Uterus (tissue), 4 donors: ENCODE data around the gene OOSP2. TPM values are rescaled to one million over a fixed set of nuclear protein-coding genes. Genes with fewer than 3 reads are reported as not detected.

ENCODE experiments used
- DNase-seq, 2 donors: peaks; one replicate each; pipeline ENCODE4 v3.0.0-alpha.2; 2019 to 2020
- H3K27ac ChIP-seq, 2 donors: fragments of 200-600 bp; sonication (generic); 1 replicate in 1 of 2; 2 replicates in 1 of 2; pipeline ENCODE4 v1.5.1; 2016 to 2018
- H3K27me3 ChIP-seq, 2 donors: fragments of 200-600 bp; sonication (generic); one replicate each; pipeline ENCODE4 v1.5.1; 2018 to 2019; ENCODE audit warnings: control low read depth in 1 of 2
- H3K36me3 ChIP-seq, 2 donors: fragments of 200-600 bp; sonication (generic); one replicate each; pipeline ENCODE4 v1.5.1; 2019; ENCODE audit warnings: control low read depth in 1 of 2
- H3K4me1 ChIP-seq, 2 donors: fragments of 200-600 bp; sonication (generic); one replicate each; pipeline ENCODE4 v1.5.1; 2018 to 2019; ENCODE audit warnings: control low read depth in 1 of 2
- H3K4me3 ChIP-seq, 2 donors: fragments of 200-600 bp; sonication (generic); 1 replicate in 1 of 2; 2 replicates in 1 of 2; pipeline ENCODE4 v1.5.1; 2018 to 2019; ENCODE audit warnings: mild to moderate bottlenecking in 1 of 2
- H3K9me3 ChIP-seq, 2 donors: fragments of 200-600 bp; sonication (generic); one replicate each; pipeline ENCODE4 v1.5.1; 2019; ENCODE audit warnings: control low read depth in 1 of 2
- CTCF ChIP-seq, 4 experiments: fragments of 200-600 bp in 2 of 4; fragments of 450-650 bp in 2 of 4; sonication (generic) in 2 of 4; IDR thresholded peaks; one replicate each; pipeline ENCODE4 v1.5.1; 2016 to 2019; ENCODE audit warnings: antibody characterized with exemption in 4 of 4, mild to moderate bottlenecking in 2 of 4, moderate library complexity in 1 of 4
- POLR2A ChIP-seq, 2 donors: fragments of 450-650 bp; IDR thresholded peaks; one replicate each; pipeline ENCODE4 v1.6.1; 2016; ENCODE audit warnings: antibody characterized with exemption in 2 of 2, mild to moderate bottlenecking in 1 of 2, moderate library complexity in 1 of 2
- intact Hi-C: fragments of 100-400 bp; cut with DNase I; formaldehyde crosslinking; loops from one replicate; pipeline ENCODE4 v1.15.1; 2023; ENCODE audit warnings: low total_unique reads
- total RNA-seq, 4 donors: library from RNA; depleted of rRNA in 3 of 4; stranded (reverse); fragments of >200 nt in 3 of 4; gene quantifications; one replicate each; pipeline versions ENCODE4 v1.1.0 to v1.2.4, GENCODE V29; 2014 to 2023
- donor health status: DM: yes; HTN: yes; CAD: no.

OOSP2 gene
- total RNA-seq, 4 donors from 2014 or later, result not detected

GRCh38 chr11:60056349-60056969 is 16.2 kb downstream of the OOSP2 start, which contains the start of gene MS4A3:
Gene MS4A3 (plus strand): TSS chr11:60056665. CDS start chr11:60061161, 4,496 bp downstream.
- Histone ChIP-seq H3K36me3 (no peaks in the 10 kb centered on the region), H3K27me3 (no peaks in the 10 kb centered on the region), H3K9me3 (no peaks in the 10 kb centered on the region), H3K4me3 (no peak within 1 kb of the TSS), H3K4me1 (no peaks in the 10 kb centered on the region), H3K27ac (no peak within 1 kb of the TSS)
- no peak for DNase-seq
- TF ChIP-seq CTCF (IDR thresholded peaks at IDR 0.05) (no peak), POLR2A (IDR thresholded peaks at IDR 0.05) (no peak)
- intact Hi-C loops, result no loop called here

- DNase-seq, result no peak
- H3K36me3 ChIP-seq, result no peaks in the 10 kb centered on the region
- intact Hi-C loops, result no loop called here
- H3K27ac ChIP-seq, result no peak overlapping the region
- TF ChIP-seq POLR2A (IDR thresholded peaks at IDR 0.05) (no peak), CTCF (IDR thresholded peaks at IDR 0.05) (no peak)
- no peaks in the 10 kb centered on the region for H3K4me1 ChIP-seq
- H3K4me3 ChIP-seq, result no peak overlapping the region
- no peaks in the 10 kb centered on the region for H3K9me3 ChIP-seq
- H3K27me3 ChIP-seq, result no peaks in the 10 kb centered on the region
Observed at GRCh38 chr11:60059052-60059451, 18.8 kb downstream of the OOSP2 start.

GRCh38 chr11:60059521-60060240 is 19.5 kb downstream of the OOSP2 start:
- Histone ChIP-seq H3K4me1 (no peaks in the 10 kb centered on the region), H3K4me3 (no peak overlapping the region), H3K9me3 (no peaks in the 10 kb centered on the region), H3K27ac (no peak overlapping the region), H3K27me3 (no peaks in the 10 kb centered on the region), H3K36me3 (no peaks in the 10 kb centered on the region)
- intact Hi-C loops, result no loop called here
- TF ChIP-seq POLR2A (IDR thresholded peaks at IDR 0.05) (no peak), CTCF (IDR thresholded peaks at IDR 0.05) (no peak)
- DNase-seq, result no peak

GRCh38 chr11:60064111-60064510 is 23.9 kb downstream of the OOSP2 start:
- H3K4me3 ChIP-seq, result no peak overlapping the region
- H3K4me1 ChIP-seq, result no peaks in the 10 kb centered on the region
- TF ChIP-seq CTCF (IDR thresholded peaks at IDR 0.05) (no peak), POLR2A (IDR thresholded peaks at IDR 0.05) (no peak)
- intact Hi-C loops, result no loop called here
- DNase-seq, result no peak
- no peaks in the 10 kb centered on the region for H3K36me3 ChIP-seq
- no peaks in the 10 kb centered on the region for H3K27me3 ChIP-seq
- no peaks in the 10 kb centered on the region for H3K9me3 ChIP-seq
- no peak overlapping the region for H3K27ac ChIP-seq

- intact Hi-C loops, result no loop called here
- Histone ChIP-seq H3K27me3 (no peaks in the 10 kb centered on the region), H3K9me3 (no peaks in the 10 kb centered on the region), H3K27ac (no peak overlapping the region), H3K4me1 (no peaks in the 10 kb centered on the region), H3K4me3 (no peak overlapping the region), H3K36me3 (no peaks in the 10 kb centered on the region)
- no peak for DNase-seq
- no peak for TF ChIP-seq CTCF (IDR thresholded peaks at IDR 0.05)
- TF ChIP-seq POLR2A (IDR thresholded peaks at IDR 0.05), result no peak
Observed at GRCh38 chr11:60065801-60066200, 25.6 kb downstream of the OOSP2 start.
